Anterior cingulate cortex (tissue), 58 donors: ENCODE measurements around the gene FDX2.

Source experiments
- DNase-seq, 58 donors: peaks; one replicate each; lab custom pipeline; 2025; lab: John Stamatoyannopoulos, UW

FDX2 gene

DNA sequence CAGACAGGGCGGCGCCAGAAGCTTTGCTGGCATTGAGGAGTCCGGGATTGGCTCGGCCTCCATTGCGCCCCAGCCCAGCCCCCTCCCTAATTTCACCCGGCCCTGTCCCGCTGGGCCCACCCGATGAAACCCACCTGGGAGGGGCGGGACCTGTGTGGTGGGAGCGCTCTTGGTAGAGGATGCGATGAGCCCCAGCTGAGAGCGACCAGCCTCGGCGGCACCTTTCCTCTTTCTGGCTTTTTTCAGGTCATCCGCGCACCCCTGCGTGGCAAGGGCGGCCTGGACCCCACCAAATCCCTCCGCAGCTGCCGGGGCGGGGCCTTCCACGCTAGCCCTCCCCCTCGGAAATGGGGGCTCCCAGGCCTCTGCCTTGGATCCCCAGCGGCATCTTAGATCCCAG is 6.4 kb downstream of the FDX2 start, which contains the start of gene ZGLP1:
Gene ZGLP1, minus strand, starts transcription at position 393 of the 400 bp plus-strand sequence.
- DNase-seq, result no peak

DNA sequence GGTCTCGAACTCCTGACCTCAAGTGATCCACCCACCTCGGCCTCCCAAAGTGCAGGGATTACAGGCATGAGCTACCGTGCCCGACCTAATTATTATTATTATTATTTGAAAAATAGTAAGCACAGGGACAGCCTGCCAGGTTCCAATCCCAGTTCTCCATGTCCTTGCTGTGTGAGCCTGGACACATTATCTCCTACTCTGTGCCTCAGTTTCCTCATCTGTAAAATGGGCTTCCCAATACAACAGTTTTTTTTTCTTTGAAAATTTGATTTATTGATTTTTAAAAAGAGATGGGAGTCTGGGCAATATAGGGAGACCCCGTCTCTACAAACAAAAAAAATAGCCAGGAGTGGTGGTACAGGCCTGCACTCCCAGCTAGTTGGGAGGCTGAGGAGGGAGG is 9.5 kb downstream of the FDX2 start:
- no peak for DNase-seq

DNA sequence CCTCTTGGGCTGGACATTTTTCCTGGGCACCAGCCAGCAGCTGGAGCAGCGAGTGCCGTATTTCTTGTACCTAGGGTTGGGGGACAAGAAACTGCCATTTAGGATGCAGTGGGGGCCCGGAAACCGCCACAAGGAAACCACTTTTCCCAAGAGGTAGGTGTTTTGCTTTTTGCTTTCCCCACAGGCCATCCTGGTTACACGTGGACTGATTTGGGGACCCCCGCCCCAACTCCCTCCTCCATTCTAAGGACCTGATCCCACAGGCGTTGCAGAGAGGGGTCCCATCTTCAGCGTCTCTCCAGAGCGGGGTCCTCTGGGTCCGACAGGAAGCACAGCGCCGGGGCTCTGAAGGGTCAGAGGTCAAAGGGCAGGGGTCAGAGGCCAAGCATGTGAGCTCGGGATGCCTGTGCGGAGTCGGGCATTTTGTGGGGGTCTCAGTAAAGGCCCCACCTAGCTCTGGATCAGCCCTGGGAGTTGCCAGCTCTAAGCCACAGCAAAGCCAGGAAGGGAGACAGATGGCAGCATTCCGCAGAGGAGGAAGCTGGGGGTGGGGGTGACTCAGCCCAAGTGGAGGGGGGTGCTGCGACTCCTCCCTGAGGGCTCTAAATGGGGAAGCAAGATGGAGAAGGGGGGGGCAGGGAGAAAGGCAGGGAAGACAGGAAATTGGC is 10.5 kb downstream of the FDX2 start:
- peak in 48 of 58 donors; percentile 6 to 82 (median 39) for DNase-seq

DNA sequence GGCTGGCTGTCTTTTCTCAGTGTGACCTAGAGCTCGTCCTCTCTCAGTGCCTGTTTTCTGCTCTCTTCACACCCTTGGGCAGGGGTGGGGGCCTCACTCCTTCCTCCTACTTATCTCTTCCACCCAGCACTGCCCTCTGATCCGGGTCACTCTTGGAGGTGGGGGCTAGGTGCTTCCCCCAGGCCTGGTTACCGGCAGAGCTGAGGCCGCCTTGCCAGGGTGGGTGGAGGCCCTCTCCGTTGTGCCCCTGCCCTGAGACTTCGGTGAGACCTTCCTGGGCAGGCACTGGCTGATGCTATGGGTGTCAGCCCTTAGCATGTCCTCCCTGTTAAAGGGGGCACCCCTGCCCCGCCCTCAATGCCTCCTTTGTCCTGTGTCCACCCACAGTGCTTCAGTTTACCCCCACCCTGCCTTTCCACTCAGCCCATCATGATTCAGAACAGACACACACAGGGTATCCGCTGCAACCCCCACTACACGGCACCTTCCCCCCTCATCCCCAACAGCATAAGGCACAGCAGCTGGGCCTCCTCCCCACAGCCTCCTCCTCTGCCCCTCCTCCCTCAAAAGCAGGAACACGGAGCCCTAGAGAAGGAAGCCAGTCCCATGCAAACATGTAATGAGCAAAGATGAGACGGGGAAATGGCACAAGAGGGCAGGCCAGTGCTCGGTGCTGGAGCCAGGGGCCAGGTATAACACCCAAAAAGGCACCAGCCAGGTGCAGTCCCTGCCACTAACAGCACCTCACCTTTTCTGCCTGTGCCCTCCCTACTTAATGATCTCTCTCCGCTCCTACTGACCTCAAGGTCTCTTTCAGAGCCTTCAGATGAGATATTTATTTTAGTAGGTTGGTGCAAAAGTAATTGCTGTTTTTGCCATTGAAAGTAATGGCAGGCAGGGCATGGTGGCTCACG is 16.0 kb downstream of the FDX2 start:
- DNase-seq, result peak in 26 of 58 donors; percentile 6 to 65 (median 28)

DNA sequence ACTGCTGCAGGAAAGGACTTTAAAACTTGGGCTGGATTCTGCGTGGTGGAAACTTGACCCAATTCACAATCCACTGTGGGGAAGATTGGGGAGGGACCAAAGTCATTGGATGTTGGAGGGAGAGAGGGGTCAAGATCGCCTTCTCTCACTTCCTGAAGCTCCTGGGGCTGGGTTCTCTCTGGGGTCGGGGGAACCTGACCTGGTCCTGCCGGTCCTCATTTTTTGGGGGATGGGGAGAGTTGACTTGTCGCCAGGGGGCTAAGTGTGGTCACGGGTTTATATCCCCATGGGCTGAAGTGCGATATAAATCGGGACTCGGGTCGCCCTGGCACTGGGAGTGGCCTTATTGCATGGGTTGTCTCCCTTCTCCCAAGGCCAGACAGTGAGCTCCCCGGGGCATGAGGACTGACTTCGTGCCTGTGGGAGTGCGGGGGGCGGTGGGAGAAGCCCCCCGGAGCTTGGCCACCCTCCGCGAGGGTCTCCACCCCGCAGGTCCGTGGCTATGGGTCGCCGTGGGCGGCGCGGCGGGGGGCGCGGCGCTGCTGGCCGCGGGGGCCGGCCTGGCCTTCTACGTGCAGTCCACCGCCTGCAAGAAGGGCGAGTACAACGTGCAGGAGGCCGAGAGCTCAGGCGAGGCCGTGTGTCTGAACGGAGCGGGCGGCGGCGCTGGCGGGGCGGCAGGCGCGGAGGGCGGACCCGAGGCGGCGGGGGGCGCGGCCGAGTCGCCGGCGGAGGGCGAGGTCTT is 19.8 kb downstream of the FDX2 start:
- no peak for DNase-seq

DNA sequence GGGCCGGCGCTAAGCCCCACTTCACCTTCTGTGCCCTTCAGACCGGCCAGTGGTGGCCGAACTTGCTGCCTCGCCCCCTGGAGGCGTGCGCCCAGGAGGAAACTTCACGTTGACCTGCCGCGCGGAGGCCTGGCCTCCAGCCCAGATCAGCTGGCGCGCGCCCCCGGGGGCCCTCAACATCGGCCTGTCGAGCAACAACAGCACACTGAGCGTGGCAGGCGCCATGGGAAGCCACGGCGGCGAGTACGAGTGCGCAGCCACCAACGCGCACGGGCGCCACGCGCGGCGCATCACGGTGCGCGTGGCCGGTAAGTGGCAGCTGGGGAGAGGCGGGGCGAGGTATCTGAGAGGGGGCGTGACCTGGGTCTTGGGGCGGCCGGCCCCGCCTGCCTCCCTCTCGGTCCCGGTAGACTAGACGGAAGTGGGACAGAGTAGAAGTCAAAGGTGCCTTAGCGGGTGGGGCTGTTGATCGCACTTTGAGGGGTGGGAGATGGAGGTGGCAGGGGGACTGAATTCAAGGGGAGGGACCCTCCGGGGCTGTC is 20.4 kb downstream of the FDX2 start:
- DNase-seq, result no peak

DNA sequence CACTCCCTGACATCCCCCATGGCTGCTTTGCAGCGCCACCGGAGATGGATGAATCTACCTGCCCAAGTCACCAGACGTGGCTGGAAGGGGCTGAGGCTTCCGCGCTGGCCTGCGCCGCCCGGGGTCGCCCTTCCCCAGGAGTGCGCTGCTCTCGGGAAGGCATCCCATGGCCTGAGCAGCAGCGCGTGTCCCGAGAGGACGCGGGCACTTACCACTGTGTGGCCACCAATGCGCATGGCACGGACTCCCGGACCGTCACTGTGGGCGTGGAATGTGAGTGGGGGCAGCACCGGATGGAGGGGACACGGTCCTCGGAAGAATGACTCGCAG is 21.5 kb downstream of the FDX2 start:
- no peak for DNase-seq

DNA sequence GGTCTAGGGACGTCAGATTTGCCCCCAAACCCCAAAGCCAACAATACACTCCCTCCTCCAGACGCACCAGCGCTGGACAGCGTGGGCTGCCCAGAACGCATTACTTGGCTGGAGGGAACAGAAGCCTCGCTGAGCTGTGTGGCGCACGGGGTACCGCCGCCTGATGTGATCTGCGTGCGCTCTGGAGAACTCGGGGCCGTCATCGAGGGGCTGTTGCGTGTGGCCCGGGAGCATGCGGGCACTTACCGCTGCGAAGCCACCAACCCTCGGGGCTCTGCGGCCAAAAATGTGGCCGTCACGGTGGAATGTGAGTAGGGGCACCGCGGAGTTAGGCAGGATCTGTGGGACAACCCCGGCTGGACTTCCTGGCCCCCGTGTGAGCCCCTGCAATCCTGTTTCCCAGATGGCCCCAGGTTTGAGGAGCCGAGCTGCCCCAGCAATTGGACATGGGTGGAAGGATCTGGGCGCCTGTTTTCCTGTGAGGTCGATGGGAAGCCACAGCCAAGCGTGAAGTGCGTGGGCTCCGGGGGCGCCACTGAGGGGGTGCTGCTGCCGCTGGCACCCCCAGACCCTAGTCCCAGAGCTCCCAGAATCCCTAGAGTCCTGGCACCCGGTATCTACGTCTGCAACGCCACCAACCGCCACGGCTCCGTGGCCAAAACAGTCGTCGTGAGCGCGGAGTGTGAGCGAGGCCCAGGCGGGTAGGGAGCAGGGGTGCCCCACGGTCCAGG is 22.0 kb downstream of the FDX2 start:
- DNase-seq, result no peak

DNA sequence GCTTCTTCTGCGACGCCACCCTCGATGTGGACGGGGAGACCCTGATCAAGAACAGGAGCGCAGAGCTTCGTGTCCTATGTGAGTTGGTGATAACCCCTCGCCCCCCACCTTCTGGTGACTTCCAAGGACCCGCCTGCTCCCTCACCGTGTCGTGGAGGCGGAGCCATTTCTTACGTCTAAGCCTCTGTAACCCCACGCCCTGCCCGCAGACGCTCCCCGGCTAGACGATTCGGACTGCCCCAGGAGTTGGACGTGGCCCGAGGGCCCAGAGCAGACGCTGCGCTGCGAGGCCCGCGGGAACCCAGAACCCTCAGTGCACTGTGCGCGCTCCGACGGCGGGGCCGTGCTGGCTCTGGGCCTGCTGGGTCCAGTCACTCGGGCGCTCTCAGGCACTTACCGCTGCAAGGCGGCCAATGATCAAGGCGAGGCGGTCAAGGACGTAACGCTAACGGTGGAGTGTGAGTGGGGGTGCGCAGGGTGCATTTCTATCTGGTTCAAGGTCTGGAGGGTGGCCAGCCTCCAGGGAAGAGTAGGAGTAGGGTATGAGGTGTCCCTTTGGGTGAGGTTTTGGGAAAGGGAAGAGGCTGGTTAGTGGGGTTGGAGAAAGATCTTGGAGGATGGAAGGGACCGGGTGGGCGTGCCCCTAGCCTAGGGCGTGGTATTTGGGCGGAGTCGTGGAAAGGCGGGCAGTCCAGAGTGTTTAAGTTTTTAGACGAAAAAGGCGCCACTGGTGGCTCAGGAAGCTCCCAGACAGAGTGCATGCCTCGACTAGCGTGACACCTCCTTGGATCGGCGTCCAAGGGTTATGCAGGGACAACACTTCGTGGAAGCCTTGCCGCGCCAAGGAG is 22.8 kb downstream of the FDX2 start:
- no peak for DNase-seq

DNA sequence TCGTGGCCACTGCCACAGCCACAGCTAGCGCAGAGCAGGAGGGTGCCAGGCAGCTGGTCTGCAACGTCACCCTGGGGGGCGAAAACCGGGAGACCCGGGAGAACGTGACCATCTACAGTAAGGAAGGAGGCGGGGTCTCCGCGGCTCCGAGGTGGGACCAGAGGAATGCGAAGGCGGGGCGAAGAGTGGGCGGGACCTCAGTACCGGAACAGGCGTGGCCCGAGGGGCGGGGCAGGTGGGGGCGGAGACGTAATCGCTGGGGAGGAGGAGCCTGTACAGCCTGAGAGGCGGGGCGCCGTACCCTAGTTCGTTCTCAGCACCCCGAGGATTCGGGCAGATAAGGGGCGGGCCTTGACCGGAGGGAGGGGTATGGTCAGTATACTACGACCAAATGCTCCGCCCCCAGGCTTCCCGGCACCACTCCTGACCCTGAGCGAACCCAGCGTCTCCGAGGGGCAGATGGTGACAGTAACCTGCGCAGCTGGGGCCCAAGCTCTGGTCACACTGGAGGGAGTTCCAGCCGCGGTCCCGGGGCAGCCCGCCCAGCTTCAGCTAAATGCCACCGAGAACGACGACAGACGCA is 23.5 kb downstream of the FDX2 start:
- peak in 36 of 58 donors; percentile 2 to 68 (median 28) for DNase-seq

DNA sequence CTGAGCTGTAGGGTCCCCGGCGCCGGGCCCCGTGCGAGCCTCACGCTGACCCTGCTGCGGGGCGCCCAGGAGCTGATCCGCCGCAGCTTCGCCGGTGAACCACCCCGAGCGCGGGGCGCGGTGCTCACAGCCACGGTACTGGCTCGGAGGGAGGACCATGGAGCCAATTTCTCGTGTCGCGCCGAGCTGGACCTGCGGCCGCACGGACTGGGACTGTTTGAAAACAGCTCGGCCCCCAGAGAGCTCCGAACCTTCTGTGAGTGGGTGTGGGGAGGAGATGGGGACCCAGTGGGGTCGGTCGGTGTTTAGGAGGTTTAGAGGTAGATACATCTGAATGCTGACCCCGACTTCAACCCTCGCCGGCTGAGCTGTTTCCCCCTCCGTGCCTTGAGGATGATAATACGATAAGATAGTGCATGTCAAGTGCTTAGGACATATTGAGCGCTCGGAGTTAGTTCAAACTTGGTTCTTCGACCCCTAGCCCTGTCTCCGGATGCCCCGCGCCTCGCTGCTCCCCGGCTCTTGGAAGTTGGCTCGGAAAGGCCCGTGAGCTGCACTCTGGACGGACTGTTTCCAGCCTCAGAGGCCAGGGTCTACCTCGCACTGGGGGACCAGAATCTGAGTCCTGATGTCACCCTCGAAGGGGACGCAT is 24.1 kb downstream of the FDX2 start:
- no peak for DNase-seq

DNA sequence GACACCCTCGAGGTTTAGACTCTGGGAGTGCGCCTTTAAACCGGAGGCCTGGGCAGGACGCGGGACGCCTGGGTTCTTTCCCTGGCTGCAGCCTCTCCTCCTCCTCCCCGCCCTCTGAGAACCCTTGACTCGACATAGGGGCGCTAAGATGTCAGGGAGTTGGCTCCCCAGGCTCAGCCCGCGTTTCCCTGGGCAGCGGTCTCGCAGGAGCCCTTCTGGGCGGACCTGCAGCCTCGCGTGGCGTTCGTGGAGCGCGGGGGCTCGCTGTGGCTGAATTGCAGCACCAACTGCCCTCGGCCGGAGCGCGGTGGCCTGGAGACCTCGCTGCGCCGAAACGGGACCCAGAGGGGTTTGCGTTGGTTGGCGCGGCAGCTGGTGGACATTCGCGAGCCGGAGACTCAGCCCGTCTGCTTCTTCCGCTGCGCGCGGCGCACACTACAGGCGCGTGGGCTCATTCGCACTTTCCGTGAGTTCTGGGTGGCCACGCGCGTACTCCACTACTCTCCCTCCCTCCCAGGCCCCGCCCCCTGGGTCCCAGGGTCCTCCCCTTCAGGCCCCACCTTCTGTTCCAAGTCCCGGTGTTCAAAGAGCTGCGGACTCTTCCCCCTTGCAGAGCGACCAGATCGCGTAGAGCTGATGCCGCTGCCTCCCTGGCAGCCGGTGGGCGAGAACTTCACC is 24.8 kb downstream of the FDX2 start:
- DNase-seq, result peak in 32 of 58 donors; percentile 7 to 68 (median 19)

DNA sequence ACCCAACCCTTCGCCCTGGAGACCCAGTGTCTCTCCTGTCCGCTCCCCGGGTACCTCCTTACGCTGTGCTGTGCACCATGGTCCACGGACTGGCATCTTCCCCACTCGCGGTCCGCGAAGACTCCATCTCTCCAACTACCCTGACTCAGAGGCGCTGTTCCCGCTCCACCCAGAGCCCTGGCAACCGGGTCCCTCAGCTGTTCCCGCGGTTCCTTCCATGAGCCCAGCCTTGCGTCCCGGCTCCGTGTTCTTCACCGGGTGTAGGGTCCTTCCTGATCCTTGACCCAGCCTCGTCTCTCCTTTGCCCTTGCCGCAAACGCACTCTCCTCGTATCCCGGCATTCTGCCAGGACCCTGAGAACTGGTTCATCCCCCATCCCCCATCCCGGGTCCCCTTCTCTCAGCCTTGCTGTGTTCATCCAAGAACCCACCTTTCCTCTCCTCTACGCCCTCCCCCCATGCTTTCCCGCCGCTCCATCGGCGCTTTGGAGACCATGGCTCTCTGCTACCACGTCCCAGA is 25.4 kb downstream of the FDX2 start:
- peak in 6 of 58 donors; percentile 3 to 49 (median 25) for DNase-seq

DNA sequence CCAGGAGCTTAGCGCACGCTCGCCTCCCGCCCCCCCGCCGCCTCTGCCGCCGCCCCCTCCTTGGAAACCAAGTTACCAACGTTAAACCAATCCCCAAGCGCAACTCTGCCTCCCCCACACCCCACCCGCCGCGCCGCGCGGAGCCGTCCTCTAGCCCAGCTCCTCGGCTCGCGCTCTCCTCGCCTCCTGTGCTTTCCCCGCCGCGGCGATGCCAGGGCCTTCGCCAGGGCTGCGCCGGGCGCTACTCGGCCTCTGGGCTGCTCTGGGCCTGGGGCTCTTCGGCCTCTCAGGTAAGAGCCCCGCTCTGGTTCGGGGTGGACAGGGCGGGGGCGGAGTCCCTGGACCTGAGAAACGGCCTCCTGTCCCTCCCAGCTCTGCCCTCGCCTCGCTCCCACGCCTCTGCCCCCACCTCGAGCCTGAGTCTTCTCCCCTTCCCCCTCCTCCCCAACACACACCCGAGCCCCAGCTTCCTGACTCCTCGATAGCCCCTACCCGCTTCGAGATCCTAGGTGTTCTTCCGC is 25.9 kb downstream of the FDX2 start, which contains the start of gene ICAM5:
Gene ICAM5, plus strand, starts transcription at position 117 of the 521 bp plus-strand sequence. Its CDS starts 92 bp downstream, at position 209.
- peak in 37 of 58 donors; percentile 11 to 86 (median 45) for DNase-seq

DNA sequence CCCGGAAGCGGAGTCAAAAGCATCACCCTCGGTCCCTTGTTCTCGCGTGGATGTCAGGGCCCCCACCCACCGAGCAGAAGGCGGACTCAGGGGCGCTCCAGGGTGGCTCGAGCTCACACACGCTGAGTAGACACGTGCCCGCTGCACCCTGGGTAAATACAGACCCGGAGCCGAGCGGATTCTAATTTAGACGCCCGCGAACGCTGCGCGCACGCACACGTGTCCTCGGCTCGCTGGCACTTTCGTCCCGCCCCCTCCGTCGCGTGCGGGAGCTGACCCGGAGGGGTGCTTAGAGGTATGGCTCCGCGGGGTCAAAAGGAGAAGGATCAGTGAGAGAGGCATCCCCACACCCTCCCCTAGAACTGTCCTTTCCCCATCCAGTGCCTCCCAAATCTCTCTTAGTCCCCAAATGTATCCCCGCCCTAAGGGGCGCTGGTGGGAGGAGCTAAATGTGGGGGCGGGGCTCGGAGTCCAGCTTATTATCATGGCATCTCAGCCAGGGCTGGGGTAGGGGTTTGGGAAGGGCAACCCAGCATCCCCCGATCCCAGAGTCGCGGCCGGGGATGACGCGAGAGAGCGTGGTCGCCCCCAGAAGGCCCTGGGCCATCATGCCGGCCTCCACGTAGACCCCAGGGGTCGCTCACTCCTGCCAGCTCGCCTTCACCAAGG is 26.5 kb downstream of the FDX2 start:
- peak in 33 of 58 donors; percentile 11 to 86 (median 50) for DNase-seq

DNA sequence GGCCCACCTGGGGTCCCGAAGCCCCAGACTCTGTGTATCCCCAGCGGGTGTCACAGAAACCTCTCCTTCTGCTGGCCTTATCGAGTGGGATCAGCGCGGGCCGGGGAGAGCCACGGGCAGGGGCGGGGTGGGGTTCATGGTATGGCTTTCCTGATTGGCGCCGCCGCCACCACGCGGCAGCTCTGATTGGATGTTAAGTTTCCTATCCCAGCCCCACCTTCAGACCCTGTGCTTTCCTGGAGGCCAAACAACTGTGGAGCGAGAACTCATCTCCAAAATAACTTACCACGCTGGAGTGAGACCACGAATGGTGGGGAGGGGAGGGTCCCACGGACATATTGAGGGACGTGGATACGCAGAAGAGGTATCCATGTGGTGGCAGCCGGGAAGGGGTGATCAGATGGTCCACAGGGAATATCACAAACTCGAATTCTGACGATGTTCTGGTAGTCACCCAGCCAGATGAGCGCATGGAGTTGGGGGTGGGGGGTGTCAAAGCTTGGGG is 27.1 kb downstream of the FDX2 start:
- peak in 27 of 58 donors; percentile 8 to 62 (median 35) for DNase-seq
